ENCODE measurements around the gene SLC26A11. TPM values are rescaled to one million over a fixed set of nuclear protein-coding genes. Genes with fewer than 3 reads are reported as not detected.

Gene SLC26A11
- total RNA-seq, 3 donors from 2014 or later (not counting 1 experiment from before 2014, with no cell fraction given) = 33.9 to 37.6 (median 35.8) TPM

- Histone ChIP-seq H3K27me3 (ENCODE audit: control insufficient read depth, insufficient read depth, low read length) (no peaks in the 10 kb centered on the region), H3K4me3 (ENCODE audit: low read length) (no peak overlapping the region), H3K4me1 (ENCODE audit: control insufficient read depth, insufficient read depth, low read length) (peaks cover 92% of the 10 kb centered on the region), H3K27ac (ENCODE audit: low read length) (no peak overlapping the region), H3K36me3 (ENCODE audit: control insufficient read depth, insufficient read depth, low read length) (peaks cover 50% of the 10 kb centered on the region), H3K9me3 (ENCODE audit: control insufficient read depth, insufficient read depth, low read length) (no peaks in the 10 kb centered on the region)
- Mint-ChIP-seq H3K36me3 (no peaks in the 10 kb centered on the region), H3K9me3 (no peaks in the 10 kb centered on the region), H3K27me3 (ENCODE audit: low read depth in 2 of 2) (no peaks in the 10 kb centered on the region), H3K4me1 (peaks cover 38 to 39% of the 10 kb centered on the region in 2 donors), H3K4me3 (peak overlapping the region; percentile 85), H3K27ac (peak overlapping the region in 1 of 2 donors; percentile 61)
- no peak for ATAC-seq
- intact Hi-C loops (cut with micrococcal nuclease) = loop anchor here (5.0 kb wide), 1 partner anchor 45 kb away; no protein-coding TSS in a partner anchor
- no peak for DNase-seq
- TF ChIP-seq CTCF (IDR thresholded peaks at IDR 0.05) = no peak
- WGBS (ENCODE audit: insufficient coverage) = 92% methylated on average over 3 of the region's 6 CpGs
Measured at GRCh38 chr17:80267391-80267790, 47.2 kb downstream of the SLC26A11 start.

GRCh38 chr17:80268427-80268826 lies 48.2 kb downstream of the SLC26A11 start:
- Histone ChIP-seq H3K4me3 (ENCODE audit: low read length) (no peak overlapping the region), H3K4me1 (ENCODE audit: control insufficient read depth, insufficient read depth, low read length) (peaks cover 92% of the 10 kb centered on the region), H3K27ac (ENCODE audit: low read length) (no peak overlapping the region), H3K27me3 (ENCODE audit: control insufficient read depth, insufficient read depth, low read length) (no peaks in the 10 kb centered on the region), H3K36me3 (ENCODE audit: control insufficient read depth, insufficient read depth, low read length) (peaks cover 60% of the 10 kb centered on the region), H3K9me3 (ENCODE audit: control insufficient read depth, insufficient read depth, low read length) (no peaks in the 10 kb centered on the region)
- no peaks in the 10 kb centered on the region for H3K27me3 Mint-ChIP-seq (ENCODE audit: low read depth in 2 of 2)
- no peaks in the 10 kb centered on the region for H3K9me3 Mint-ChIP-seq
- ATAC-seq (no peak), DNase-seq (no peak)
- H3K4me3 Mint-ChIP-seq = no peak overlapping the region
- TF ChIP-seq CTCF (IDR thresholded peaks at IDR 0.05) = no peak
- no peak overlapping the region for H3K27ac Mint-ChIP-seq
- 67% methylated on average over 3 of the region's 4 CpGs for WGBS (ENCODE audit: insufficient coverage)
- intact Hi-C loops (cut with micrococcal nuclease) = loop anchor here (5.0 kb wide), 1 partner anchor 44 kb away; no protein-coding TSS in a partner anchor
- H3K4me1 Mint-ChIP-seq = peaks cover 37 to 44% of the 10 kb centered on the region in 2 donors
- no peaks in the 10 kb centered on the region for H3K36me3 Mint-ChIP-seq

- Mint-ChIP-seq H3K27ac (no peak overlapping the region), H3K27me3 (ENCODE audit: low read depth in 2 of 2) (no peaks in the 10 kb centered on the region), H3K4me1 (peaks cover 41 to 50% of the 10 kb centered on the region in 2 donors), H3K4me3 (no peak overlapping the region), H3K36me3 (no peaks in the 10 kb centered on the region), H3K9me3 (no peaks in the 10 kb centered on the region)
- Histone ChIP-seq H3K4me3 (ENCODE audit: low read length) (no peak overlapping the region), H3K9me3 (ENCODE audit: control insufficient read depth, insufficient read depth, low read length) (no peaks in the 10 kb centered on the region), H3K4me1 (ENCODE audit: control insufficient read depth, insufficient read depth, low read length) (peaks cover 92% of the 10 kb centered on the region), H3K36me3 (ENCODE audit: control insufficient read depth, insufficient read depth, low read length) (peaks cover 67% of the 10 kb centered on the region), H3K27ac (ENCODE audit: low read length) (no peak overlapping the region), H3K27me3 (ENCODE audit: control insufficient read depth, insufficient read depth, low read length) (no peaks in the 10 kb centered on the region)
- DNase-seq = no peak
- intact Hi-C loops (cut with micrococcal nuclease) = loop anchor here (5.0 kb wide), 1 partner anchor 43 kb away; no protein-coding TSS in a partner anchor
- no peak for ATAC-seq
- WGBS (ENCODE audit: insufficient coverage) = 100% methylated on average over 1 of the region's 2 CpGs
- TF ChIP-seq CTCF (IDR thresholded peaks at IDR 0.05) = no peak
Measured at GRCh38 chr17:80269405-80269807, 49.2 kb downstream of the SLC26A11 start.

GRCh38 chr17:80270104-80270503 lies 49.9 kb downstream of the SLC26A11 start:
- H3K4me3 ChIP-seq (ENCODE audit: low read length) = no peak overlapping the region
- no peaks in the 10 kb centered on the region for H3K9me3 ChIP-seq (ENCODE audit: control insufficient read depth, insufficient read depth, low read length)
- intact Hi-C loops (cut with micrococcal nuclease) = no loop called here
- Mint-ChIP-seq H3K4me3 (peak overlapping the region; percentile 33), H3K27ac (peak overlapping the region in 1 of 2 donors; percentile 78), H3K27me3 (ENCODE audit: low read depth in 2 of 2) (no peaks in the 10 kb centered on the region), H3K36me3 (no peaks in the 10 kb centered on the region), H3K4me1 (peaks cover 38 to 44% of the 10 kb centered on the region in 2 donors), H3K9me3 (no peaks in the 10 kb centered on the region)
- H3K4me1 ChIP-seq (ENCODE audit: control insufficient read depth, insufficient read depth, low read length) = peaks cover 89% of the 10 kb centered on the region
- WGBS (ENCODE audit: insufficient coverage) = 88% methylated on average over 10 of the region's 10 CpGs
- DNase-seq (no peak), ATAC-seq (no peak)
- TF ChIP-seq CTCF (IDR thresholded peaks at IDR 0.05) = no peak
- peaks cover 70% of the 10 kb centered on the region for H3K36me3 ChIP-seq (ENCODE audit: control insufficient read depth, insufficient read depth, low read length)
- H3K27me3 ChIP-seq (ENCODE audit: control insufficient read depth, insufficient read depth, low read length) = no peaks in the 10 kb centered on the region
- no peak overlapping the region for H3K27ac ChIP-seq (ENCODE audit: low read length)
